Right renal pelvis (tissue), 4 donors: ENCODE results near the gene BIN1. TPM values are rescaled to one million over a fixed set of nuclear protein-coding genes. Genes with fewer than 3 reads are reported as not detected.

Experiments used
- DNase-seq, 4 donors: peaks; one replicate each; pipeline ENCODE4 v3.0.0-alpha.2; 2013; ENCODE audit warnings: low read depth in 4 of 4, low spot score in 3 of 4, missing footprints in 1 of 4
- polyA plus RNA-seq, 4 donors: library from polyadenylated mRNA; unstranded; fragments of 120-200 nt; gene quantifications; one replicate each; pipeline ENCODE4 v1.2.1, GENCODE V29; 2013; ENCODE audit not compliant: insufficient read length in 4 of 4

Gene BIN1
- polyA plus RNA-seq, 4 donors, result 89.2 to 142 (median 92.8) TPM

DNA sequence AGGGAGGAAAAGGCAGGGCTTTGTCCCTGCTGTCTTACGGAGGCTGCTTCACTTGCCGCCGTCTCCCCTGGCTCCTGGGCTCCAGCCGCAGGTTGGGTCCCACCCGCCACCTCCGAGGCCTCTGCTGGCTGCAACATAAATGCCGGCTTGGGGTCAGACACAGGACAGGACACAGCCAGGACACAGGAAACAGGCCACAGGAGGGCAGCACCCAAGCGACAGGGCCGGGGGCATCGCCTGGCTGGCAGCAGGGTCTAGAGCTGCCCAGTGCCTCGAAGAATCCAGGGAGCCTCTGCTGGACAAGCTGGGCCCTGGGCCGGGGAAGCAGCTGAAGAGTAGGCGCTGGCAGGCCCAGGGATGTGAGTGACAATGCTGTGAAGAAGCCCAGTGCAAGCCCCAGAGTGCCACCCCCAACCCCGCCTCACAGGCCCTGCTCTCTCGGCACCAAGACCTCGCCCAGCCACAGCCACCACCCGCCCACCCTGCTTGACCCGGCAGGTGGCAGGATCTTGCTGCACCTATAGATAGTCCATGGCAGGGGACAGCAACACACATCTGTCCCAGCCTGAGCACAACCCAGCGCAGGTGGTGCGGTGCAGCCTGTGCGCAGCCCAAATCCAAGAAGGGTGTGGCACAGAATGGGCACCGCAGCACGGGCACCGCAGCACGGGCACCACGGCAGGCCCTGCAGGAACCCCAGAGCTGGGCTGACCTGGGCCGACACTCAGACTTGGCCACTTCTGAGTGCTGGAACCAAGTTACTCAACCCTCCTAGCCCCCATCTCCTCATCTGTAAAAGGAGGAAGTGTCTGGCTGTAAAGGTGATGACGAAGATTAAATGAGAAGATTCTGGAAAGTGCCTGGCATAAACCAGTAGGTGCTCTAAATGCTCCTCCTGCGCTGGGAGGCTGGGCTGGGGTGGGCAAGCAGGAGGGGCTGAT, 55.6 kb downstream of the BIN1 start:
- no peak for DNase-seq

DNA sequence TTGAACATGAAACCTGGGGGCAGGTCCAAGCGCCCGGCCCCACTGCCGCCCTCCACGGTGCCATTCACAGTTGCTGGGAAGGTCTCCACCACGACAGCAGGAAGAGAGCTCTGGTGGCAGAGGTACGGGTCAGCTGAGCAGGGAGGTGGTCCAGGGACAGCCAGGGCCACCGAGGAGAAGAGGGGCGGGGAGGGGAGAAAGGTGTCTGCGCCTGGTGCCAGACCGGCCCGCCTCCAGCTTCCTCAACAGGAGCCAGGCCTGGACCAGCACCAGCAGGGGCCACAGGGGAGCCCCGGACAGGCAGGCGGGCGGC, 56.2 kb downstream of the BIN1 start:
- no peak for DNase-seq

DNA sequence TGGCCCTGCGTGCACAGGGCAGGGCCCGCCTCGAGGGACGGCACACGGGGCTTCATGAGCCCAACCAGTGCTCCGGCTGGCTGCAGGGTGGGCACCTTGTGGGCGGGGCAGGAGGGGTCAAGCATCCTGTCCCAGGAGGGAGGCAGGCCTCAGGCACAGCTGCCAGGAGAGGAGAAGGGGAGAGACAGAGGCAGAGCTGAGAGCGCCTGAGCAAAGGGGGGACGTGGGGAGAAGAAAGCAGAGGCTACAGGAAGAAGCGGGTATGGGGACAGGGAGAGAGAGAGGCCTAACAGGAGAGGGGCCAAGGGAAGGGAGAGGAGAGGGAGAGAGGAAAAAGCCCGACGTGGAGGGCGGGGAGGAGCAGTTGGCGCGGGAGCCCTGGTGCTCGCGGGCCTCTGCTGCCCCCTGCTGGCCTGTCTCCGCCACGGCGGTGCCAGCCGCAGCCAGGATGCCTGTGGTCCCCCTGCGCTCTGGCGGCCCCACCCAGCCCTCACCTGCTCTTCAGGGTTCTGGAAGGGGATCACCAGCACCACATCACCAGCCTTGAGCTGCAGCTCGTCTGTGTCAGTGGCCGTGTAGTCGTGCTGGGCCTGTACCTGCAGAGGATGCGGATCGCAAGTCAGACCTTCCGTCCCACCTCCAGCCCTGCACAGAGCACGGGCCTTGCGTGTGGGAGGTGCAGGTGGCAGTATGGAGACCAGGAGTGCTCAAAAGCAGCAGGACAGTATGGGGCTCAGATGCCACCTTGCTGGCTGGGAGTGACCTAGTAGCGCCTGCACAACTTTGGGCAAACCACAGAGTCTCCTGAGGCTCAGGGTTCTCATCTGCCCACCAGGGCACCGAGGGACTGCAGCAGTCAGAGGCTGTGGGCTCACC, 56.8 kb downstream of the BIN1 start:
- DNase-seq, result peak in 2 of 4 donors; percentile 36 to 44

DNA sequence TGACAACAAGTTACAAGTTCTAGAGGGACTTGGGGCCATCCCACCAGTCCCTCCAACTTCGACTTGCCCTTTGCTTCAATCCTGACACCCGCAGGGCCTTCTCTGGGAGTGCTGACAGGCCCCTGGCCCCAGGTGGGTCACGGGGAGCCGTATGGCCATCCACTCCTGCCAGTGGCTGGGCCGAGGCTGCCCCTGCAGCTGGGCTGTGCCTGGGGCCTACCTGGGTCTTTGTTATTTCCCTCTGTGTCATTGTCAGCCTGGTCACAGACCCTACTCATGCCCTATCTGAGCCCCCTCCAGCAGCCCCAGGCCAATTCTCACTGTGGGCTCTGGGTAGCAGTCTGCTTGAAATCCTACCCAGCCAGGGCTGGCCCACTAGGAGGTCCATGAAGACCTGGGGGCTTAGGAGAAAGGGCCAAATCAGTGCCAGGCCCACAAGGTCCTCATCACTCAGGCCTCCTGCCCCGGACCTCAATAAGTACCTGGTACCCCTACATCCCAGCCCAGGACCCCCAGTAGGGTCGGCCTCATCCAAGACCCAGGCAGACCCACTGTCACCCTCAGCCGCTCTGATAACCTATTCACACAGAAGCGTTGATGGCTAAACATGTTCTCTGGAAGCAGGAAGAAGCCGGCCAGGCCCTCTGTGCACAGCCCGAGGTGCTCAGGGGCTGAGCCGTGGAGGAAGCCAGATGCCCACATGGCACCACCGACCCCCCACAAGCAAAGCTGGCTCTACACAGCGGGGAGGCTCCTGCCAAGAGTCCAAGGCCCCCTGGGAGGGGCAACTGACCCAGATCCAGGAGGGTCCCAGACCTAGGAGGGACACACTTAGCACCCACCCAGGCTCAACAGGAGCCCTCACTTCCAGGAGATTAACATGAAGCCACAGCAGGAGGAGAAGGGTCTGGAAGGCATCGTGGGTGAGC, 57.7 kb downstream of the BIN1 start:
- DNase-seq, result no peak

DNA sequence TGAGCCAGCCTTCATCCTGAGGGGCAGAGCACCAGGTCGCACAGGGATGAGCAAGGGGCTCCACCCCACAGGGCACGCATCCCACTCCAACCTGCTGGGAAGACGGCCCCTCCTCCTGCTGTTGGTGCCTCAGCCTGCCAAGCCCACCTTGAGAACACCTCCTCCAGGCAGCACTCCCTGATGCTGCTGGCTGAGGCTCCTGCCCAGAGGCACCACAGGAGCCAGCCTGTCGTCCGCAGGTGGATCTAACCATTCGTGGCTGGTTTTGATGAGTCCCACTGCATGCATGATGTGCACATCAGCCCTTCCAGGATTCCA, 58.4 kb downstream of the BIN1 start:
- DNase-seq, result no peak

DNA sequence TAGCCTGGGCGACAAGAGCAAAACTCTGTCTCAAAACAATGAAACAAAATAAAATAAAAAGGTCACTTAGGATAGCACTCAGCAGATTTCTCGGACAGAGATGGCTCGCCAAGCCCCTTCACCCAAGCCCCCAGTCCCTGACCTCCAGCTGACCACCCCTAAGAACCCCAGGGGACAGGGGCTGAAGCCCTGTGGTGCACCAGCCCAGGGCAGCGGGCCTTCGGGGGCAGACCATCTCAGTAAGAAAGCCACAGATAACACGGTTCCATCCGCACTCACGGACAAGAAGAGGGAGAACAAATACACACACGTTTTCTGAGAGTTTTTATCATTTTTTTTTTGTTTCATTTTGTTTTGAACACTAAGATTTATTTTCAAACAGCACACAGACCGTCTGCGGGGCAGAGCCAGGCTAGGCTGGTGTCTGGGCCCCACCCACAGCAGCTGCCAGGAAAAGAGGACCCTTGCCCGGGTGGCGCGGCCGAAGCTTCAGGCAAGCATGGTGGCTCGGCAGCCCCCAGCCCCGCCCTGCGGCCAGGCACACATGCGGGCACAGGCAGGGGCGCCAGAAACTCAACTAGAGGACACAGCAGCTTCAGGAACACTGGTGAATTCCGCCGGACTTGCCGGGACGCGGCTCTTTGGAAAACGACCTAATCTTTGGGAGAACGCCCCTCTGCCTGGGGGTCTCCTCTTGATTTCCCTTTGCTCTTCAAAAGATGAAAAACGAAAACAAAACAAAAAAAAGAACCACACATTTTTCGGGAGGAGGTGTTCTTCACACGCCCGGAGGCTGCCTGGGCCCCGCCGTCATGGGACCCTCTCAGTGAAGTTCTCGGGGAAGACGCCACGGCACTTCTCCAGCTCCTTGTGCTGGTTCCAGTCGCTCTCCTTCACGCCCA, 59.0 kb downstream of the BIN1 start:
- DNase-seq, result no peak

DNA sequence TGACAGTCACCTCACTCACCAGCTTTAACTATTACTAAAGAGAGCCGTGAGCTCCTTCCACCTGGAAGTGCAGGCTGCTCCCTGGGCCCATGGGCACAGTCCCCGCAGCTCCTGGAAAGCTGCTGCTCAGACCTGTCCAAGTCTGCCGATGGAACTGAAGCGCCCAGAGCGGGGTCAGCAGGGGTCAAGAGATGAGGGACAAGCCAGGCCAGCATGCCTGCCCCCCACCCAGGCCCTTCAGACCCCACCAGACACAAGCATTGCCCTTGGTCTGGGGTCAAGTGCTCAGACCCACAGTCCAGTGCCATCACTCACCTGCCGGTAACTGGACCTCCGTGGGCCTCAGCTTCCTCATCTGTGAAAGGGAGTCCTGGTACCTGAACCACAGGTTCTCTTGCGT, 59.9 kb downstream of the BIN1 start:
- DNase-seq, result no peak

DNA sequence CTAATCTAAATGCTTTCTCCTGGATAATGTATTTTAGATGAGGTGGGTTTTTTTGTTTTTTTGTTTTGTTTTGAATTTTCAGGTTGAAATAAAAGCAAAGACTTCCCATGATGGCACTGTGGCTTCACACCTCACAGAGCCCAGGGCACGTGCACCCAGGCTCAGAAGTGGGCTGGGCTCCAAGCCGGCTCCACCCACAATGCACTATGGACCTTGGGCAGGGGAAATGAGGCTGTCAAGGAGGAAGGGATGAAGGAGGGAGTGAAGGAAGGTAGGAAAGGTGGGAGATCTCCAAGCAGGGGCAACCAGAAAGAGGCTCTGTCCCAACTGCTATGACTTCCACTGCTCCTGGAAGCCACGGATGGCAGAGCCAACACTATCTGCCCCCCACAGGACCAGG, 60.4 kb downstream of the BIN1 start:
- no peak for DNase-seq

DNA sequence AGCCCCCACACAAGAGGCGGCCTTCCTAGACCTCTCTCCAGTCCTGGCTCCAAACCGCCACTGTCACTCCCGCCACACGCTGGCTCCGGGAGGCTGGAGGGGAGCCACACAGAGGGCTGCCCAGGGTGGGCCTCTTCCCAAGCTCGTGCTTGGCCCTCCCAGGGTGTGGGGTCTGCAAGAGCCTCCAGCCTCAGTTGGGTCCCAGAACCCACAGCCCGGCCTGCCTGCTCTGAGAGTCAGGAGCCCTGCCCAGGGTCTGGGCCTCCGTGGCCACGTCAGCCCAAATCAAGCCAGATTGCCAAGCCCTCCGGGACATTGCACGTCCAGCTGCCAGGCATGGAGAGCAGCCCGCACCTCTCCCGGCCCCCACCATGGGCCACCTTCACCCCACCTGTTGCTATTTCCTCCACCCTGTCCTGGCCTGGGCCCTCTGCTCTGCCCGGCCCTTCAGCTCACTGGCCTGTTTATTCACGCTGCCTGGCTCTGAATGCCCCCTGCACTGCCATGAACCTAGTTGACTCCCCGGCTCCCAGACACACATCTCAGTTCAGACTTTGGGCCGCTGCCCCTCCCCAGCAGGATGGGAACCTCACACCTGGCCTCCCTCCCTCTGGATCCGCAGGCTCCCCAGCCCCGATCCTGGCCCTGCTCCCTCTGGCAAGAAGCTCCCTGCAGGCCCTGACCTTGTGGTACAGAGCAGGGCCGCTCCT, 61.0 kb downstream of the BIN1 start:
- DNase-seq, result no peak

DNA sequence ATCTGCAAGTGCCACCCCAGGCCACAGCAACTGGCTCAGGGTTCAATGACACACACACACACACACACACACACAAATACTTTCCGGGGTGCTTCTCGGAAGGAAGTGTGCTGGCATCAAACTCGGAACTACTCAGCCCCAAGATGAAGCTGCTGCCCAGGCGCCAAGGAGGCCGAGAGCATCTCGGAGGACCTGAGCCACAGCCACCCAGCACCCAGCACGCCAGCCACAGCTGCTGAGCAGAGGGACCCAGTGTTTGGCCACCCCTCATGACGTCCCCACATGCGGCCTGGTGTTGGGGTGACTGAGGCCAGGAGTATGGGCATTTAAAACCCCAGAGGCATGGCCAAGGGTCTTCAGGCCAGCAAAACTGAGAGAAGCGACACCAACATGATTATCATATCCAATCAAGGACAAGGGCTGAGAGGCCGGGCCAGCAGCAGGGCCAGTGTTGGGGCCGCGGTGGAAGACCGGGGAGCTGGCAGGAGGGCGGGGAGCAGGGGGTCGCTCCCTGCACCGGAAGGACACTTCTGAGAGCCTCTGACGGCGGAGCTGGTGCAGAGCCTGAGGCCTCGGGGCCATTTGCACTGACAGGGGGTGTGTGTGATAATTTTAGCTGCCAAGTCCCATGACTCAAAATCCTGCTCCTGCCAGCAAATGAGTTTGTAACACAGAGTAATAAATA, 61.8 kb downstream of the BIN1 start:
- DNase-seq, result no peak

DNA sequence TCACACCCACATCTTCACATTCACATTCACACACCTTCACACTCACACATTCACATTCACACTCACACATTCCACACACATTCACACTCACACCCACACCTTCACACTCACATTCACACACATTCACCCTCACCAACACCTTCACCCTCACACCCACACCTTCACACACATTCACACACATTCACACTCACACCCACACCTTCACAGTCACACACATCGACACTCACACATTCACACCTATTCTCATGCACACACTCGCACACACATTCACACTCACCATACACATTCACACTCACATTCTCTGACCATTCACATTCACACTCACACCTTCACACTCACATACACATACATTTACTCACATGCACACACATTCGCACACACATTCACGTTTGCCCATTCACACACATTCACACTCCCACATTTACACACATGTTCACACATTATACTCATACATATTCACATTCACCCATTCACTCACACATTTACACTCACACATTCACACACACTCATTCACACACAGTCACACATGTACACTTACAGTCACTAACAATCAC, 62.7 kb downstream of the BIN1 start:
- DNase-seq, result no peak

DNA sequence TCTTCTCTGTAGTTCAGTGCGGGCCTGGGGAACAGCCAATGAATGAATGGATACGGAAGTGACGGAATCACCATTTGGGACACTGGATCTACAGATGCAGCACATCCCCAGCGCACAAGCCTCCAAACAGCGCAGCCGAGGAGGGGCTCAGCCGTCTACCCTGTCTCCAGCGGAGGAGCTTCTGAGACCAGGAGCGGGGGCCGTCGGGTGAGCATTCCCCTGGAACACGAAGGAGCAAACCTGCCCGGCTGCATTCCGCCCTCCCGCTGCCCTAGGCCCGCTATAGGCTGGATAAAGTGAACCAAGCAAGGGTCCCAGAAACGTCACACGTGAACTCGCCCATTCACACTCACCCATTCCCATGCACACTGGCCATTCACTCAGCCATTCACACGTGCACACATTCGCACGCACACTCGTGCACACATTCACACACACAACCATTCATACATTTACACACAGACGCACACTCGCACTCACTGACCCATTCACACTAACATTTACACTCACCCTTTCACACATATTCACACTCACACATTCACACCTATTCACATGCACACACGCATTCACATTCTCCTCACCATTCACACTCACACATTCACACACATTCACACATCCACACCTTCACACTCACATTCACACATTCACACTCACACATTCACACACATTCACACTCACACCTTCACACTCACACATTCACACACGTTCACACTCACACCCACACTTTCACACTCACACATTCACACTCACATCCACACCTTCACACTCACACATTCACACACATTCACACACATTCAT, 63.4 kb downstream of the BIN1 start:
- DNase-seq, result no peak

DNA sequence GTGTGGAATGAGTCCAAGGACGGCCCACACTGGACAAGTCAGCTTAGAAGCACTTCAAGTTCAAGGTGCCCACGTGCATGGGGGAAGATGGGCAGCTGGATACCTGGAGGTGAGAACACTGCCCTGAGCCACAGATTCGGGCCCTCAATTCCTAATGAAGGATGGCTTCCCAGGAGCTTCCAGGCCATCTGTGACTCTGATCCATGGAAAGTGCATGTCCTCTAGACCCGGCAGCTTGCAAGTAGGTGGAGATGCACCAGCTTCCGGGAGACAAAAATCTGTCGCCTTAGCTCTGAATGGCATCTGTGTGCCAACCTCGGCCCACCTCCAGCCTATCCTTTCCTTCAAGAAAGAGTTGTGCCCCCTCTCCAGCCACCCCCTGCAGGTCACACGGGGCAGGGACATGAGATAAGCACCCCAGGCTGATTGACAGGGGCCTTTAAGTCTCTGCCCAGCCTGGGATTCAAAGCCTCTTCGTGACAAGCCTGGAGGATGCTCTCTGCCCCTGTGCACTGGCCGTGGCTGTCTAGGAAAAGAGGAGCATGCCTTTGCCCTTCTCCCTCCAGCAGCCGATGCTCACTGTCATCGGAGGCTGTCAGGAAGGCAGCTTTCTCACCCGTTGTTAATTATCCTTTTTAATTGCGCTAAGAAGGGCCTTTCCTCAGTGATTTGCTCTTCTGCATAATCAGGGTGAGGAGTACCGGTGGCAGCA, 65.5 kb downstream of the BIN1 start:
- no peak for DNase-seq

DNA sequence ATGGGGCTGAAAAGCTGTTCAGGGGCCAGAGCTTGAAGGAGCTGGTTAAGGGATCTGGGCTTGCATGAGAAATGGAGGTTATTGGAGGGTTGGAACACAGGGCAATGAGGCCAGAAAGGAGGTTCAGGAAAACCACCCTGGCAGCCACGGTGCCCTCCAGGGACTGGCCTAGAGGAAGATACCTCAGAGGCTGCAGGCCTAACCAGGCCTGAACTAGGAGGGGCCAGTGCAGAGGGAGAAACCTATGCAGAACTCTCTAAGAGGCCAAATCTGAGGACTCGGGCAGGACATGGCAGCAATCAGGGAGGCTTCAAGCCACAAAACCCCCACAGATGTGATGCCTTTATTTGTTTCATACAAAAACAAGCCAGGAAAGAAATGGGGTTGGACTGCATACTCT, 66.8 kb downstream of the BIN1 start:
- no peak for DNase-seq

DNA sequence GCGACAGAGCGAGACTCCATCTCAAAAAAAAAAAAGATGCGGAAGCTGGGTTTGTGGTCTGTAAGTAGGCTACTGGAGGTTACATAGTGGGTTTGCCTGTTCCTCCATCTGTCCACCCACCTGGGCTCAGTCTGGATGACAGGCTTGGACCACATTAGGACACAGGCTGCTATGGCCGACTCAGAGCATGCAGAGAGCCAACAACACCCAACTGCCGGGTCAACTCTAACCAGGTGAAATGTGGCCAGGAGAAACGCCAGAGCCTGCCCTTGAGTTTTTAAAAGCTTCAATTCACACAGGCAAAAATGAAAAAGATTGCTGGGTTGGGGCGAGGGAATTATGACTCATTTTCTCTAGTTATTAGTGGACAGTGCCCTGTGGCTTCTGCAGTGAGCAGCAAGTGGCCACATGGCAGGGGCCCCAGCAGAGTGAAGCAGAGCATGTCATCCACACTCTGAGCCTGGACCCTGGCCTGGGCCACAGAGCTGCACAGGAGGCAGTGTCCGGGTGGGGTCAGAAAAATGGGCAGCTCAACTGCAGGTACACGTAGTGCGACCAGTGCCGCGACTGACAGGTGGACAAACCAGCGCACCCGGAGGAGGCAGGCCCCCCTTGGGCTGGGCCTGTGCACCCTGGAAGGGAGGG, 67.4 kb downstream of the BIN1 start:
- DNase-seq, result no peak

DNA sequence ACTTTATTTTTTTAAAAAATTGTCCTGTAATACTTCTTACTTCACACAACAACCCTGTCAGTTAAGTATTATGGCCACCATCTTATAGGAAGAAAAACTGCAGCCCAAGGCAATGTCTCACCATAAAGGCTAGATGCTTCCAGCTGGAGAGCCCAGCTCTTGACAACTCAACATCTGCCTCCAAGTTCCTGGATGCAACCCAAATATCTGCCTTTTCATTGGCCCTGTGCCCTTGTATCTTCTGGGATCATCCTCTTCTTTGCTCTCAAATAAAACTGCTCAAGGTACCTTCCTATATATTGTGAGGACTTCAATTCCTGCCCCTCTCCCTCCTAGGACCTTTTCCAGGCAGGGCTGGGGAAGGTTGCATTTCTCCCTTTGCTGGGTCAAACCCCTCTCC, 69.5 kb downstream of the BIN1 start:
- no peak for DNase-seq
